Coronary artery (tissue), 2 donors: Measurements from ENCODE around the gene FBLN2.

ENCODE experiments used
- DNase-seq: peaks from one replicate; pipeline ENCODE4 v3.0.0-alpha.2; 2017; ENCODE audit warnings: low spot score
- H3K27ac ChIP-seq, 2 donors: fragments of 200-600 bp; sonication (generic); one replicate each; pipeline ENCODE4 v1.5.1; 2016 to 2019
- H3K4me3 ChIP-seq: fragments of 200-600 bp; sonication (generic); 2 replicates; pipeline ENCODE4 v1.5.1; 2016; ENCODE audit warnings: mild to moderate bottlenecking, moderate library complexity
- TF ChIP-seq, protein P1 (sequence below): fragments of 200-600 bp; sonication (generic); IDR thresholded peaks from one replicate; pipeline ENCODE4 v1.5.1; 2019; ENCODE audit warnings: antibody characterized with exemption

FBLN2 gene

GRCh38 chr3:13550423-13550690, 1.4 kb downstream of the FBLN2 start:
- H3K4me3 ChIP-seq, result peak overlapping the region; percentile 77
- TF ChIP-seq, protein P1, sequence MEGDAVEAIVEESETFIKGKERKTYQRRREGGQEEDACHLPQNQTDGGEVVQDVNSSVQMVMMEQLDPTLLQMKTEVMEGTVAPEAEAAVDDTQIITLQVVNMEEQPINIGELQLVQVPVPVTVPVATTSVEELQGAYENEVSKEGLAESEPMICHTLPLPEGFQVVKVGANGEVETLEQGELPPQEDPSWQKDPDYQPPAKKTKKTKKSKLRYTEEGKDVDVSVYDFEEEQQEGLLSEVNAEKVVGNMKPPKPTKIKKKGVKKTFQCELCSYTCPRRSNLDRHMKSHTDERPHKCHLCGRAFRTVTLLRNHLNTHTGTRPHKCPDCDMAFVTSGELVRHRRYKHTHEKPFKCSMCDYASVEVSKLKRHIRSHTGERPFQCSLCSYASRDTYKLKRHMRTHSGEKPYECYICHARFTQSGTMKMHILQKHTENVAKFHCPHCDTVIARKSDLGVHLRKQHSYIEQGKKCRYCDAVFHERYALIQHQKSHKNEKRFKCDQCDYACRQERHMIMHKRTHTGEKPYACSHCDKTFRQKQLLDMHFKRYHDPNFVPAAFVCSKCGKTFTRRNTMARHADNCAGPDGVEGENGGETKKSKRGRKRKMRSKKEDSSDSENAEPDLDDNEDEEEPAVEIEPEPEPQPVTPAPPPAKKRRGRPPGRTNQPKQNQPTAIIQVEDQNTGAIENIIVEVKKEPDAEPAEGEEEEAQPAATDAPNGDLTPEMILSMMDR, result no peak
- DNase-seq, result no peak
- H3K27ac ChIP-seq, result peak overlapping the region in 1 of 2 donors; percentile 80

DNA sequence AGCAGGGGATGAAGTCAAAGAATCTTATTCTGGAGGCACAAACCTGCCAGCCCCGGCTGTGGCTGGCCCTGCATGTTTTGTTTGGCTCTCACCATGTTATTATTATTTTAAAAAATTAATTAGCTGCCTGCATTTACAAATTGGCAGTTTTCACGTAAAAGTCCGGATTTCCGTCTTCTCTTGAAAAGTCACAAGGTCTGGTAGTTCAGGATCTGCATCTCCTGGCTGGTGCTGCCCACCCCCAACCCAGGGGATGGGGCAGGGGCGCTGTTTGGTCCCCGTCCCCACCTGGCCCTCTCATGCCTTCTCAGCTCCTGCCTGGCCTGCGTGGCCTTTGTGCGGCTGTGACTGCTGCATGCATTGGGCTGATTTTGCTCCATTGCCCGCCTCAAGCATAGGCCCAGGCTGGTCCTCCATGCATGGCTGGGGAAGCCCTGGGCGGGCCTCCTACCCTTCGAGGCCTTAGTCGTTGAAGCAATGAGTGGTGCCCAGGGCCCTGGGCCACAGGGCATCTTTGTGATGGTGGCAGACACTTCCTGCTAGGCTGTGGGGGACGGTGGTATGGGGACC, 2.0 kb downstream of the FBLN2 start:
- peak overlapping the region; percentile 77 for H3K4me3 ChIP-seq
- H3K27ac ChIP-seq, result peak overlapping the region in 1 of 2 donors; percentile 80
- DNase-seq, result no peak
- TF ChIP-seq, protein P1, result no peak

DNA sequence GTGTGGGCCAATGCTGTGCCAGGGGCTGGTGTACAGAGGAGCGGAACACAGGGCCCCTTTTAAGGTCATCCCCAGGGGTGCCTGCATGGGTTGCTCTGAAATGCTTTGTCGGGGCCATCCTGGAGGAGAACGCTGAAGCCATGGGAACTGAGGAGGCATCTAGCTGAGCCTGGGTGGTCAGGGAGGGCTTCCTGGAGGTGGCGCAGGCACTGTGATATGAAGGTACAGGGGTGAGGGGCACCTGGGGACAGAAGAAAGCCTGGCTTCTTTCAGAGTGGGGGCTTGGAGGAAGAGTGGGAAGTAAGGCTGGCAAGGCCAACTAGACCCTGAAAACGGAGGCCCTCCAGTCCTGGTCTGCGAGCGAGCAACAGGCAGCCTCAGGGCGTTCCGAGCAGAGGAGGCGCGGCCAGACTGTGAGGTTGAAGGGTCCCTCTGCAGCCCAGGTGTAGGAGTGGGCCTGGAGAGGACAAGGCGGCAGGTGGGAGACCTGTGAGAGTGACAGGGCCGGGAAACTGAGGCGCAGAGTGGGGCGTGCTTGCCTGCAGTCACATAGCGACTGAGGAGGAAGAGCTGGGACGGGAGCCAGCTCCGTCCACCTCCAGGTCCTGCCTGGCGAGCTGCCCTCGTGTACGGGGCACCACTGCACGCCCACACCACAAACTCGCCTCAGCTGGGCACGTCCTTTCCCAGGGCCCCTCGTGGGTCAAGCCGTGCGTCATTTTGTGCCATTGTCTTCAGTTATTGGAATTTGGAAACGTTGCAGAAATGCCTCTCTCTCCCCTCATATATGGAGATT, 4.1 kb downstream of the FBLN2 start:
- H3K27ac ChIP-seq, result peak overlapping the region; percentile 42 to 65
- TF ChIP-seq, protein P1, result no peak
- no peak for DNase-seq
- peak overlapping the region; percentile 49 for H3K4me3 ChIP-seq

DNA sequence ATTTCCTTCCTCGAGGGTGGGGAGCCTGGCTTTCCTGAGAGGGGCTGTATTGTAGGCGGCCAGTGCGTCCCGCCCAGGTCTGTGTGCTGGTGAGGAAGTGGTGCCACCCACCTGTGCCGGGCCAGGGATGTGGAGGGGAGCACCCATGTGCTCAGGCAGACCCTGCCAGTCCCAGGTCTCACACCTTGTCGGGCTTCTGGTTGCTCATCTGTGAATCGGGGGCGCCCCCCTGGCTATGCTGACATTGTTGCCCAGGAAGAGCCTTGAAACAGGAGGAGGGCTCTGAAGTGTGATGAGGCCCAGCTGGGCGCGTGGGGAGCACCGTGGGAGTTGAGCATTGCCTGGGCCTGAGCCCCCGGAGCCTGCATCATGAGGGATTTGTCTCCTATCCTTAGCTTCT, 4.8 kb downstream of the FBLN2 start:
- TF ChIP-seq, protein P1, result no peak
- H3K4me3 ChIP-seq, result peak overlapping the region; percentile 49
- no peak for DNase-seq
- H3K27ac ChIP-seq, result peak overlapping the region; percentile 42 to 65

DNA sequence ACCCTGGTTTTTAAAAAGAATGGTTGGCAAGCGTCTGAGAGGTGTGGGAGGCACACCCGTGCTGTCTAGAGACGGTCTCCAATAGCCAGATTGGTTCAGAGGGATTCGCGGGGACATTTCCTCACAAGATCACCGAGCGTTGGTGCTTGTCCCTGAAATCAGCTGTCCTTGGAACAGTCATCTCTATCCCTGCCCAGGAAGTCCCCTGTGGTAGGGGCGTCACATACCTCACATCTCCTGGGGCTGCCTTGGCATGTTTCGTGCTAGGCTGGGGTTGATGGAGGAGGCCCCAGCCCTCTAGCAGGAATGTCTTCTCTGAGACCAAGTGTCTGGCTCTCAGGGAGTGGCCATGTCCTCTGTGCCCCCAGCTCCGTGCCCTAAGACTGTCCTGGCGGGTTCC, 6.8 kb downstream of the FBLN2 start:
- Histone ChIP-seq H3K27ac (peak overlapping the region in 1 of 2 donors; percentile 56), H3K4me3 (peak overlapping the region; percentile 2)
- TF ChIP-seq, protein P1, result no peak
- DNase-seq, result no peak

- TF ChIP-seq, protein P1, result no peak
- Histone ChIP-seq H3K4me3 (peak overlapping the region; percentile 2), H3K27ac (peak overlapping the region in 1 of 2 donors; percentile 56)
- no peak for DNase-seq
Measured at GRCh38 chr3:13556207-13556606, 7.3 kb downstream of the FBLN2 start.

- peak overlapping the region in 1 of 2 donors; percentile 56 for H3K27ac ChIP-seq
- no peak overlapping the region for H3K4me3 ChIP-seq
- TF ChIP-seq, protein P1, result no peak
- DNase-seq, result no peak
Measured at GRCh38 chr3:13556917-13557316, 8.0 kb downstream of the FBLN2 start.
